WTC11 (cell line): ENCODE data around the gene C6orf163. TPM values are rescaled to one million over a fixed set of nuclear protein-coding genes. Genes with fewer than 3 reads are reported as not detected.

Source experiments
- ATAC-seq: fragments of 200-7000 bp; cut with Tn5 transposase; 2 replicates; pipeline ENCODE4 v1.10.0; 2021; ENCODE audit warnings: mild to moderate bottlenecking, moderate library complexity
- CTCF ChIA-PET: fragments of 300-600 bp; sonication (Branson Sonifier 250); formaldehyde crosslinking; loops from one replicate; lab custom pipeline; 2021; ENCODE audit warnings: antibody characterized with exemption; lab: Charles Lee
- POLR2A ChIA-PET: fragments of 350-600 bp; sonication (Branson Sonifier 250); formaldehyde crosslinking; loops from one replicate; lab custom pipeline; 2021; ENCODE audit warnings: antibody characterized with exemption; lab: Charles Lee
- DNase-seq: peaks from one replicate; pipeline ENCODE4 v3.0.0; 2021; ENCODE audit warnings: low spot score
- H3K27ac Mint-ChIP-seq: 2 replicates; pipeline ENCODE4 v1.8.0; 2021; ENCODE audit warnings: mixed read lengths
- H3K27me3 Mint-ChIP-seq: 2 replicates; pipeline ENCODE4 v1.8.0; 2021; ENCODE audit warnings: low read depth, mild to moderate bottlenecking, moderate library complexity, mixed read lengths
- H3K36me3 Mint-ChIP-seq: 2 replicates; pipeline ENCODE4 v1.8.0; 2021; ENCODE audit warnings: mixed read lengths
- H3K4me1 Mint-ChIP-seq: 2 replicates; pipeline ENCODE4 v1.8.0; 2022; ENCODE audit warnings: mixed read lengths
- H3K4me3 Mint-ChIP-seq: 2 replicates; pipeline ENCODE4 v1.8.0; 2021; ENCODE audit warnings: mild to moderate bottlenecking, moderate library complexity, mixed read lengths
- H3K9me3 Mint-ChIP-seq: 2 replicates; pipeline ENCODE4 v1.8.0; 2021; ENCODE audit warnings: mixed read lengths
- EMX1 ChIP-seq: fragments of 250-450 bp; sonication (Bioruptor Pico); IDR thresholded peaks from 2 replicates; pipeline ENCODE4 v1.8.0; 2021; ENCODE audit warnings: mild to moderate bottlenecking
- GABPB1 ChIP-seq: sonication (generic); formaldehyde crosslinking; IDR thresholded peaks from 2 replicates; pipeline ENCODE4 v1.8.1; 2023; ENCODE audit warnings: mild to moderate bottlenecking, missing genetic modification reagents
- GRHL2 ChIP-seq: fragments of 250-450 bp; sonication (Bioruptor Pico); IDR thresholded peaks from 2 replicates; pipeline ENCODE4 v1.8.0; 2022; ENCODE audit warnings: mild to moderate bottlenecking, moderate library complexity; ENCODE audit not compliant: insufficient replicate concordance, severe bottlenecking
- IRF2 ChIP-seq: sonication (generic); formaldehyde crosslinking; IDR thresholded peaks from 2 replicates; pipeline ENCODE4 v1.8.0; 2022; ENCODE audit warnings: low read depth, missing genetic modification reagents, borderline replicate concordance
- JAZF1 ChIP-seq: fragments of 250-450 bp; sonication (Bioruptor Pico); IDR thresholded peaks from 2 replicates; pipeline ENCODE4 v1.9.0; 2021; ENCODE audit warnings: moderate library complexity, mild to moderate bottlenecking, inconsistent platforms
- NFYB ChIP-seq: sonication (generic); formaldehyde crosslinking; conservative IDR thresholded peaks from 2 replicates; pipeline ENCODE4 v1.8.0; 2022; ENCODE audit warnings: low read depth, missing genetic modification reagents
- RELA ChIP-seq: sonication (generic); formaldehyde crosslinking; IDR thresholded peaks from 2 replicates; pipeline ENCODE4 v1.8.1; 2022; ENCODE audit warnings: missing genetic modification reagents, mild to moderate bottlenecking, borderline replicate concordance
- TP53 ChIP-seq: sonication (generic); formaldehyde crosslinking; IDR thresholded peaks from 2 replicates; pipeline ENCODE4 v1.8.1; 2023; ENCODE audit warnings: mild to moderate bottlenecking, missing genetic modification reagents
- ZNF219 ChIP-seq: sonication (generic); formaldehyde crosslinking; IDR thresholded peaks from 2 replicates; pipeline ENCODE4 v1.8.0; 2023; ENCODE audit warnings: missing genetic modification reagents, mild to moderate bottlenecking, borderline replicate concordance
- ZNF232 ChIP-seq: sonication (generic); formaldehyde crosslinking; IDR thresholded peaks from 2 replicates; pipeline ENCODE4 v1.8.0; 2022; ENCODE audit warnings: mild to moderate bottlenecking, missing genetic modification reagents
- total RNA-seq: library from RNA; stranded (reverse); gene quantifications from 3 replicates; pipeline ENCODE4 v1.2.3, GENCODE V29; 2021
- TF ChIP-seq, protein P1 (sequence below): fragments of 250-450 bp; sonication (Bioruptor Pico); IDR thresholded peaks from 2 replicates; pipeline ENCODE4 v1.9.0; 2021; ENCODE audit warnings: mild to moderate bottlenecking
- TF ChIP-seq, protein P2 (sequence below): sonication (generic); formaldehyde crosslinking; IDR thresholded peaks from 2 replicates; pipeline ENCODE4 v1.8.0; 2023; ENCODE audit warnings: missing genetic modification reagents
- TF ChIP-seq, protein P3 (sequence below): sonication (generic); formaldehyde crosslinking; IDR thresholded peaks from 2 replicates; pipeline ENCODE4 v1.8.0; 2023; ENCODE audit warnings: mild to moderate bottlenecking, missing genetic modification reagents
- TF ChIP-seq, protein P4 (sequence below): sonication (generic); formaldehyde crosslinking; IDR thresholded peaks from 2 replicates; pipeline ENCODE4 v1.8.1; 2022; ENCODE audit warnings: mild to moderate bottlenecking, missing genetic modification reagents, moderate library complexity, borderline replicate concordance
- TF ChIP-seq, protein P5 (sequence below): fragments of 250-450 bp; sonication (Bioruptor Pico); IDR thresholded peaks from 2 replicates; pipeline ENCODE4 v1.9.0; 2021; ENCODE audit warnings: moderate library complexity, mild to moderate bottlenecking, inconsistent platforms, borderline replicate concordance
- TF ChIP-seq, protein P6 (sequence below): fragments of 250-450 bp; sonication (Bioruptor Pico); IDR thresholded peaks from 2 replicates; pipeline ENCODE4 v1.9.0; 2021; ENCODE audit warnings: mild to moderate bottlenecking, borderline replicate concordance
- TF ChIP-seq, protein P7 (sequence below): sonication (generic); formaldehyde crosslinking; IDR thresholded peaks from 2 replicates; pipeline ENCODE4 v1.8.0; 2022; ENCODE audit warnings: mild to moderate bottlenecking, missing genetic modification reagents
- TF ChIP-seq, protein P8 (sequence below): sonication (generic); formaldehyde crosslinking; IDR thresholded peaks from 2 replicates; pipeline ENCODE4 v1.8.1; 2022; ENCODE audit warnings: missing genetic modification reagents, borderline replicate concordance

Gene C6orf163
- total RNA-seq, 1 experiment from 2014 or later, result 2.0 TPM

DNA sequence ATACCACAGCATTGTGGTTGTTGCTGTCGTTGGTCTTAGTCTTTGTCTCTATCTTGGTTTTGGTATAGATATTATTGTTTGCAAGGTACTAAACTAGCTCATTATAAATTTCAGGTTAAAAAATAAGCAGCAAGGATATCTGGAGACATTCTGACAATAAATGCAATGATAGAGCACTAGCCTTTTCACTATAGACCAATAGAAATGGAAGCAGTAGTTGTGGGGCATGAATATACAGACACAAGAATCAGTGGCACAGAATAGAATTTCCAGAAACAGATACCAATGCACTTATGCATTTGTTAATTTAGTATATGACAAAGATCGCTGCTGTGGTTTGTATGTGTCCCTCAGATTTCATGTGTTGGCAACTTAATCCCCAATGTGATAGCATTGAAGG is 32.0 kb downstream of the C6orf163 start:
- POLR2A ChIA-PET, result no interaction called here
- TF ChIP-seq, protein P1, sequence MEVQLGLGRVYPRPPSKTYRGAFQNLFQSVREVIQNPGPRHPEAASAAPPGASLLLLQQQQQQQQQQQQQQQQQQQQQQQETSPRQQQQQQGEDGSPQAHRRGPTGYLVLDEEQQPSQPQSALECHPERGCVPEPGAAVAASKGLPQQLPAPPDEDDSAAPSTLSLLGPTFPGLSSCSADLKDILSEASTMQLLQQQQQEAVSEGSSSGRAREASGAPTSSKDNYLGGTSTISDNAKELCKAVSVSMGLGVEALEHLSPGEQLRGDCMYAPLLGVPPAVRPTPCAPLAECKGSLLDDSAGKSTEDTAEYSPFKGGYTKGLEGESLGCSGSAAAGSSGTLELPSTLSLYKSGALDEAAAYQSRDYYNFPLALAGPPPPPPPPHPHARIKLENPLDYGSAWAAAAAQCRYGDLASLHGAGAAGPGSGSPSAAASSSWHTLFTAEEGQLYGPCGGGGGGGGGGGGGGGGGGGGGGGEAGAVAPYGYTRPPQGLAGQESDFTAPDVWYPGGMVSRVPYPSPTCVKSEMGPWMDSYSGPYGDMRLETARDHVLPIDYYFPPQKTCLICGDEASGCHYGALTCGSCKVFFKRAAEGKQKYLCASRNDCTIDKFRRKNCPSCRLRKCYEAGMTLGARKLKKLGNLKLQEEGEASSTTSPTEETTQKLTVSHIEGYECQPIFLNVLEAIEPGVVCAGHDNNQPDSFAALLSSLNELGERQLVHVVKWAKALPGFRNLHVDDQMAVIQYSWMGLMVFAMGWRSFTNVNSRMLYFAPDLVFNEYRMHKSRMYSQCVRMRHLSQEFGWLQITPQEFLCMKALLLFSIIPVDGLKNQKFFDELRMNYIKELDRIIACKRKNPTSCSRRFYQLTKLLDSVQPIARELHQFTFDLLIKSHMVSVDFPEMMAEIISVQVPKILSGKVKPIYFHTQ (CRISPR knock-in tag), result no peak
- TF ChIP-seq GRHL2, result no peak
- TF ChIP-seq, protein P2, sequence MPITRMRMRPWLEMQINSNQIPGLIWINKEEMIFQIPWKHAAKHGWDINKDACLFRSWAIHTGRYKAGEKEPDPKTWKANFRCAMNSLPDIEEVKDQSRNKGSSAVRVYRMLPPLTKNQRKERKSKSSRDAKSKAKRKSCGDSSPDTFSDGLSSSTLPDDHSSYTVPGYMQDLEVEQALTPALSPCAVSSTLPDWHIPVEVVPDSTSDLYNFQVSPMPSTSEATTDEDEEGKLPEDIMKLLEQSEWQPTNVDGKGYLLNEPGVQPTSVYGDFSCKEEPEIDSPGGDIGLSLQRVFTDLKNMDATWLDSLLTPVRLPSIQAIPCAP (CRISPR knock-in tag), result no peak
- TF ChIP-seq ZNF219 (CRISPR knock-in tag), result no peak
- TF ChIP-seq, protein P3, sequence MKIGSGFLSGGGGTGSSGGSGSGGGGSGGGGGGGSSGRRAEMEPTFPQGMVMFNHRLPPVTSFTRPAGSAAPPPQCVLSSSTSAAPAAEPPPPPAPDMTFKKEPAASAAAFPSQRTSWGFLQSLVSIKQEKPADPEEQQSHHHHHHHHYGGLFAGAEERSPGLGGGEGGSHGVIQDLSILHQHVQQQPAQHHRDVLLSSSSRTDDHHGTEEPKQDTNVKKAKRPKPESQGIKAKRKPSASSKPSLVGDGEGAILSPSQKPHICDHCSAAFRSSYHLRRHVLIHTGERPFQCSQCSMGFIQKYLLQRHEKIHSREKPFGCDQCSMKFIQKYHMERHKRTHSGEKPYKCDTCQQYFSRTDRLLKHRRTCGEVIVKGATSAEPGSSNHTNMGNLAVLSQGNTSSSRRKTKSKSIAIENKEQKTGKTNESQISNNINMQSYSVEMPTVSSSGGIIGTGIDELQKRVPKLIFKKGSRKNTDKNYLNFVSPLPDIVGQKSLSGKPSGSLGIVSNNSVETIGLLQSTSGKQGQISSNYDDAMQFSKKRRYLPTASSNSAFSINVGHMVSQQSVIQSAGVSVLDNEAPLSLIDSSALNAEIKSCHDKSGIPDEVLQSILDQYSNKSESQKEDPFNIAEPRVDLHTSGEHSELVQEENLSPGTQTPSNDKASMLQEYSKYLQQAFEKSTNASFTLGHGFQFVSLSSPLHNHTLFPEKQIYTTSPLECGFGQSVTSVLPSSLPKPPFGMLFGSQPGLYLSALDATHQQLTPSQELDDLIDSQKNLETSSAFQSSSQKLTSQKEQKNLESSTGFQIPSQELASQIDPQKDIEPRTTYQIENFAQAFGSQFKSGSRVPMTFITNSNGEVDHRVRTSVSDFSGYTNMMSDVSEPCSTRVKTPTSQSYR (CRISPR knock-in tag), result no peak
- TF ChIP-seq TP53 (CRISPR knock-in tag), result no peak
- TF ChIP-seq, protein P4, sequence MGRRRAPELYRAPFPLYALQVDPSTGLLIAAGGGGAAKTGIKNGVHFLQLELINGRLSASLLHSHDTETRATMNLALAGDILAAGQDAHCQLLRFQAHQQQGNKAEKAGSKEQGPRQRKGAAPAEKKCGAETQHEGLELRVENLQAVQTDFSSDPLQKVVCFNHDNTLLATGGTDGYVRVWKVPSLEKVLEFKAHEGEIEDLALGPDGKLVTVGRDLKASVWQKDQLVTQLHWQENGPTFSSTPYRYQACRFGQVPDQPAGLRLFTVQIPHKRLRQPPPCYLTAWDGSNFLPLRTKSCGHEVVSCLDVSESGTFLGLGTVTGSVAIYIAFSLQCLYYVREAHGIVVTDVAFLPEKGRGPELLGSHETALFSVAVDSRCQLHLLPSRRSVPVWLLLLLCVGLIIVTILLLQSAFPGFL (CRISPR knock-in tag), result no peak
- TF ChIP-seq EMX1 (CRISPR knock-in tag), result no peak
- TF ChIP-seq GABPB1 (CRISPR knock-in tag), result no peak
- no peaks in the 10 kb centered on the region for H3K4me1 Mint-ChIP-seq
- no peaks in the 10 kb centered on the region for H3K36me3 Mint-ChIP-seq
- no peak overlapping the region for H3K27ac Mint-ChIP-seq
- DNase-seq (no peak), ATAC-seq (no peak)
- H3K9me3 Mint-ChIP-seq, result peaks cover 17% of the 10 kb centered on the region
- CTCF ChIA-PET, result interaction anchor here (0.6 to 1.0 kb wide), 3 partner anchors 298 to 458 kb away, joined by 3 to 5 read pairs (median 3); no protein-coding TSS in a partner anchor
- no peaks in the 10 kb centered on the region for H3K27me3 Mint-ChIP-seq
- no peak overlapping the region for H3K4me3 Mint-ChIP-seq

DNA sequence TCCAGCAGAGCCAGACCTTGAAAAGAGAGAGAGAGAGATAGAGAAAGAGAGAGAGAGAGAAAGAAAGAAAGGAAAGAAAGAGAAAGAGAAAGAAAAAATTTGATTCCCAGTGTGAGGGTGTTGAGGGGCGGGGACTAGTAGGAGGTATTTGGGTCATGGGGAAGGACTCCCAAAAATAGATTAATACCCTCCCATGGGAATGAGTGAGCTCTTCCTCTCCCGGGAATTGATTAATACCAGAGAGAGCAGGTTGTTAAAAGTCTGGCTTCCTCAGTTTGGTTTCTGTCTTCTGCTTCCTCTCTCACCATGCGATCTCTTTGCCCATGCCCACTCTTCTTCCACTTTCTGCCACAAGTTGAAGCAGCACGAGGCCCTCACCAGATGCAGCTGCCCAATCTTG is 34.3 kb downstream of the C6orf163 start:
- Mint-ChIP-seq H3K36me3 (no peaks in the 10 kb centered on the region), H3K27ac (no peak overlapping the region), H3K4me1 (no peaks in the 10 kb centered on the region), H3K27me3 (no peaks in the 10 kb centered on the region), H3K4me3 (no peak overlapping the region), H3K9me3 (peaks cover 1% of the 10 kb centered on the region; the same call in 1 of the 2 replicates)
- no peak for DNase-seq
- ChIA-PET POLR2A (no interaction called here), CTCF (interaction anchor here (0.8 kb wide), 1 partner anchor 14 kb away, joined by 3 read pairs; no protein-coding TSS in a partner anchor)
- no peak for ATAC-seq
- TF ChIP-seq NFYB (CRISPR knock-in tag) (no peak), RELA (CRISPR knock-in tag) (no peak), ZNF232 (CRISPR knock-in tag) (no peak), IRF2 (CRISPR knock-in tag) (no peak), ZNF219 (CRISPR knock-in tag) (no peak), JAZF1 (CRISPR knock-in tag) (no peak)
- TF ChIP-seq, protein P5, sequence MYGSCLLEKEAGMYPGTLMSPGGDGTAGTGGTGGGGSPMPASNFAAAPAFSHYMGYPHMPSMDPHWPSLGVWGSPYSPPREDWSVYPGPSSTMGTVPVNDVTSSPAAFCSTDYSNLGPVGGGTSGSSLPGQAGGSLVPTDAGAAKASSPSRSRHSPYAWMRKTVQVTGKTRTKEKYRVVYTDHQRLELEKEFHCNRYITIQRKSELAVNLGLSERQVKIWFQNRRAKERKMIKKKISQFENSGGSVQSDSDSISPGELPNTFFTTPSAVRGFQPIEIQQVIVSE (CRISPR knock-in tag), result no peak
- TF ChIP-seq, protein P6, sequence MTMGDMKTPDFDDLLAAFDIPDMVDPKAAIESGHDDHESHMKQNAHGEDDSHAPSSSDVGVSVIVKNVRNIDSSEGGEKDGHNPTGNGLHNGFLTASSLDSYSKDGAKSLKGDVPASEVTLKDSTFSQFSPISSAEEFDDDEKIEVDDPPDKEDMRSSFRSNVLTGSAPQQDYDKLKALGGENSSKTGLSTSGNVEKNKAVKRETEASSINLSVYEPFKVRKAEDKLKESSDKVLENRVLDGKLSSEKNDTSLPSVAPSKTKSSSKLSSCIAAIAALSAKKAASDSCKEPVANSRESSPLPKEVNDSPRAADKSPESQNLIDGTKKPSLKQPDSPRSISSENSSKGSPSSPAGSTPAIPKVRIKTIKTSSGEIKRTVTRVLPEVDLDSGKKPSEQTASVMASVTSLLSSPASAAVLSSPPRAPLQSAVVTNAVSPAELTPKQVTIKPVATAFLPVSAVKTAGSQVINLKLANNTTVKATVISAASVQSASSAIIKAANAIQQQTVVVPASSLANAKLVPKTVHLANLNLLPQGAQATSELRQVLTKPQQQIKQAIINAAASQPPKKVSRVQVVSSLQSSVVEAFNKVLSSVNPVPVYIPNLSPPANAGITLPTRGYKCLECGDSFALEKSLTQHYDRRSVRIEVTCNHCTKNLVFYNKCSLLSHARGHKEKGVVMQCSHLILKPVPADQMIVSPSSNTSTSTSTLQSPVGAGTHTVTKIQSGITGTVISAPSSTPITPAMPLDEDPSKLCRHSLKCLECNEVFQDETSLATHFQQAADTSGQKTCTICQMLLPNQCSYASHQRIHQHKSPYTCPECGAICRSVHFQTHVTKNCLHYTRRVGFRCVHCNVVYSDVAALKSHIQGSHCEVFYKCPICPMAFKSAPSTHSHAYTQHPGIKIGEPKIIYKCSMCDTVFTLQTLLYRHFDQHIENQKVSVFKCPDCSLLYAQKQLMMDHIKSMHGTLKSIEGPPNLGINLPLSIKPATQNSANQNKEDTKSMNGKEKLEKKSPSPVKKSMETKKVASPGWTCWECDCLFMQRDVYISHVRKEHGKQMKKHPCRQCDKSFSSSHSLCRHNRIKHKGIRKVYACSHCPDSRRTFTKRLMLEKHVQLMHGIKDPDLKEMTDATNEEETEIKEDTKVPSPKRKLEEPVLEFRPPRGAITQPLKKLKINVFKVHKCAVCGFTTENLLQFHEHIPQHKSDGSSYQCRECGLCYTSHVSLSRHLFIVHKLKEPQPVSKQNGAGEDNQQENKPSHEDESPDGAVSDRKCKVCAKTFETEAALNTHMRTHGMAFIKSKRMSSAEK (CRISPR knock-in tag), result no peak
- TF ChIP-seq, protein P7, sequence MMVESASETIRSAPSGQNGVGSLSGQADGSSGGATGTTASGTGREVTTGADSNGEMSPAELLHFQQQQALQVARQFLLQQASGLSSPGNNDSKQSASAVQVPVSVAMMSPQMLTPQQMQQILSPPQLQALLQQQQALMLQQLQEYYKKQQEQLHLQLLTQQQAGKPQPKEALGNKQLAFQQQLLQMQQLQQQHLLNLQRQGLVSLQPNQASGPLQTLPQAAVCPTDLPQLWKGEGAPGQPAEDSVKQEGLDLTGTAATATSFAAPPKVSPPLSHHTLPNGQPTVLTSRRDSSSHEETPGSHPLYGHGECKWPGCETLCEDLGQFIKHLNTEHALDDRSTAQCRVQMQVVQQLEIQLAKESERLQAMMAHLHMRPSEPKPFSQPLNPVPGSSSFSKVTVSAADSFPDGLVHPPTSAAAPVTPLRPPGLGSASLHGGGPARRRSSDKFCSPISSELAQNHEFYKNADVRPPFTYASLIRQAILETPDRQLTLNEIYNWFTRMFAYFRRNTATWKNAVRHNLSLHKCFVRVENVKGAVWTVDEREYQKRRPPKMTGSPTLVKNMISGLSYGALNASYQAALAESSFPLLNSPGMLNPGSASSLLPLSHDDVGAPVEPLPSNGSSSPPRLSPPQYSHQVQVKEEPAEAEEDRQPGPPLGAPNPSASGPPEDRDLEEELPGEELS (CRISPR knock-in tag), result no peak
- TF ChIP-seq, protein P8, sequence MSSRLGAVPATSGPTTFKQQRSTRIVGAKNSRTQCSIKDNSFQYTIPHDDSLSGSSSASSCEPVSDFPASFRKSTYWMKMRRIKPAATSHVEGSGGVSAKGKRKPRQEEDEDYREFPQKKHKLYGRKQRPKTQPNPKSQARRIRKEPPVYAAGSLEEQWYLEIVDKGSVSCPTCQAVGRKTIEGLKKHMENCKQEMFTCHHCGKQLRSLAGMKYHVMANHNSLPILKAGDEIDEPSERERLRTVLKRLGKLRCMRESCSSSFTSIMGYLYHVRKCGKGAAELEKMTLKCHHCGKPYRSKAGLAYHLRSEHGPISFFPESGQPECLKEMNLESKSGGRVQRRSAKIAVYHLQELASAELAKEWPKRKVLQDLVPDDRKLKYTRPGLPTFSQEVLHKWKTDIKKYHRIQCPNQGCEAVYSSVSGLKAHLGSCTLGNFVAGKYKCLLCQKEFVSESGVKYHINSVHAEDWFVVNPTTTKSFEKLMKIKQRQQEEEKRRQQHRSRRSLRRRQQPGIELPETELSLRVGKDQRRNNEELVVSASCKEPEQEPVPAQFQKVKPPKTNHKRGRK (CRISPR knock-in tag), result no peak
